Activated naive CD4-positive, alpha-beta T cell treated with anti-CD3 and anti-CD28 coated beads, Interleukin-2, amount 50 U/mL, for 16 hours (primary cell): ENCODE results near the gene KCTD4.
"Not testable (repeated sequence)": the region's sequence is repeated elsewhere in the genome, so short reads cannot be mapped to it uniquely, and the experiment has no call there.

Experiments used
- DNase-seq: peaks from one replicate; pipeline ENCODE4 v3.0.0-alpha.2; 2020

The KCTD4 gene

DNA sequence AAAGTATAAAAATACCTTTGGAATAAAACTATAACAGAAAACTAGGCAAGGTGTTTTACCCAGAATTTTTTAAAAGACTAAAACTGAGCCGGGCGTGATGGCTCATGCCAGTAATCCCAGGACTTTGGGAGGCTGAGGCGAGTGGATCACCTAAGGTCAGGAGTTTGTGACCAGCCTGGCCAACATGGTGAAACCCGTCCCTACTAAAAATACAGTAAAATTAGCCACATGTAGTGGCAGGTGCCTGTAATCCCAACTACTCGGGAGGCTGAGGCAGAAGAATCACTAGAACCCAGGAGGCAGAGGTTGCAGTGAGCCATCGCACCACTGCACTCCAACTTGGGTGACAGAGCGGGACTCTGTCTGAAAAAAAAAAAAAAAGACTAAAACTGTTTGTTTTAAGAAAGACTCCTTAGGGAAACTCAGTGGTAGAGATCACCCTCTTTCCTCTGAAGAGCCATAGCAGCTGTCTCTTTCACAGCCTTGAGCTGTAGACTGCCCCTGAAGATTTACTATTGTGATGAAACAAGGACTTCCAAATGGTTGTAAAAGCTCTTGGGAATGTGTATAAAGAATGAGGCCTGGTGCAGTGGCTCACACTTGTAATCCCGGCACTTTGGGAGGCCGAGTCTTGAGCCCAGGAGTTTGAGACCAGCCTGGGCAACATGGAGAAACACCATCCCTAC is 14.7 kb upstream of the KCTD4 start:
- no peak for DNase-seq

DNA sequence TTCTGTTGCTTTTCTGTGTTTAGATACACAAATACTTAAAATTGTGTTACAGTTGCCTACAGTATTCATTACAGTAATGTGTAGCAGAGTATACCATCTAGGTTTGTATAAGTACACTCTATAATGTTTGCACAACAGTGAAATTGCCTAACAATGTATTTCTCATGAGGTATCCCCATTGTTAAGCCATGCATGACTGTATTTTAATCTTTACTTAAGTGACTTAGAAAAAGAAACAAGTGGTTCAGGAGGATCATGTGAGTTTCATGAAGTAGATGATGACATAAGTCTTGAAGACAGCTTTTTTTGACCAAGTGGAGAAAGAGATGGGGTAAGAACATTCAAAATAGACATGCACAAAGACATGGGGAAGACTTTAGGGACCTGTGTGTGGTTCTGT is 8.4 kb upstream of the KCTD4 start:
- DNase-seq, result no peak

GRCh38 chr13:45208132-45208531 is 7.3 kb upstream of the KCTD4 start:
- no peak for DNase-seq

DNA sequence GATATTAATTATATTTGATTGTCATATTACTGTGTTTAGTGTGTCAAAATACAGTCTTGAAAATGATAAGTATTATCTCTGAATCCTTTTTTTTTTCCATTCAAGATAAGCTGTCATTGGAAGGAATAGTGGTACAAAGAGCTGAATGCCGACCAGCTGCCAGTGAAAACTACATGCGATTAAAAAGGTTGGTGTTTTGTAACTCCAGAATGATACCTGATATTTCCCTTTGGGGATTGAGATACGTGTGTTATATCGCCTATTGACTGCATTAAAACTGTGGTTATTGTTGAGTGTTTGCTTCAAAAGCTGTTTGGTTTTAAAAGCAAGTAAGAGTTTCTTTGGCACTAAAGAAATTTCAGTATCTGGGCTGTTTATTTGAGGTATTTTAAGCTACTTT is 6.5 kb upstream of the KCTD4 start:
- DNase-seq, result no peak

GRCh38 chr13:45206340-45206739 is 5.5 kb upstream of the KCTD4 start:
- no peak for DNase-seq

- DNase-seq, result no peak
These were observed 4.3 kb upstream of the KCTD4 start for GRCh38 chr13:45205124-45205523.

DNA sequence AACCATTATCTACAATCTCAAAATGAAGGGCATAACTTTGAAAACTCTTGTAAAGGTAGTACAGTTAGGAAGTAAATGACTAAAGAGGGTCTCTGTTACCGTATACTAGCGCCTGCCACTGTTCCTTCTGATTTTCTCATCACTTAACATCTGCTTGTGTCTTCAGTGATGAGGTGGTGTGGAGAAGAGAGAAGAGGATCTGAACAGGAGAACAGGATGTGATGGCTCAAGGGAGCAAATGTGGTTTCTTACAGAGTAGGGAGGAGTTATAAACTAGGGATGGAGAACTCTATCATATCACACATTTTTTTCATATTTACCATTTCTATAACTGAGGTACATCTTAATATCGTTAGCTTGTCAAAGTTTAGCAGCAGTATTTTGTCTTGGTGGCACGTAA is 1.1 kb downstream of the KCTD4 start:
- no peak for DNase-seq

DNA sequence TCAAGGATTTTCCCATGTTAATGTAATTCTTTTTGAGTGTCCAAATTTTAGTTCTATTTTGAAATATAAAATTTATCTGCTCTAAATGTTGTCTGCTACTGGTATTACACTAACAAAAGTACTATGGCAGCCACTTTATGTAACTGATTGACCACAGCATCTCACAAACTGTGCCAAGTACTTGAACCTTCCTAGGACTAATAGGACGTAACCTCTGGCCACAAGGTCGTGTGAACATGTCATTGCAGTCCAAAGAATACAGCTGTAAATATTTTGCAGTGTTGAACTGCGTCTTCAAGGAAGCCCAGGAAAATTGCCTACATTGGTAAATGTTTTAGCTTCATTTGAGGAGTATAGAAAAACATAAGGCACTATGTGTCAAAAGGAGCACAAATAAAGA is 1.9 kb downstream of the KCTD4 start:
- no peak for DNase-seq

GRCh38 chr13:45198041-45198440 is 2.8 kb downstream of the KCTD4 start:
- DNase-seq, result no peak

- DNase-seq, result no peak
These were observed 4.2 kb downstream of the KCTD4 start for GRCh38 chr13:45196622-45197021.

DNA sequence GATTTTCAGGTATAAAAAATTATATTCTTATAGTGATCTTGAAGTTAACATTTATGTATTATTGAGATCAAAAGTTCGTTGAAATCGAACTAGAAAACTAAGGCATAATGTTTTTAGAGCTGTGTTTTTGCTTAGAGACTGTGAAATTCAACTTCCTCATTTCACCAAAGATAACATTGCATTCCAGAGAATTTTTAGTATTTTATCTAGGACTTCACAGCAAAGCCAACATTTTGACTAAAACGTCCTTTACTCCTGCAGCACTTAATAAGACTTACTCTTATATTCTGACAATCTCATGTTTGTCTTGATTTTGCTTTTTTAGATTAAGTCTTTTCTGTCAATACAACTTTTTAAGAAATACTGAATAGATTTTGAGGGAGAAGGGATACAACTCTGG is 4.7 kb downstream of the KCTD4 start:
- DNase-seq, result no peak

GRCh38 chr13:45195421-45195820 is 5.4 kb downstream of the KCTD4 start:
- DNase-seq, result no peak

DNA sequence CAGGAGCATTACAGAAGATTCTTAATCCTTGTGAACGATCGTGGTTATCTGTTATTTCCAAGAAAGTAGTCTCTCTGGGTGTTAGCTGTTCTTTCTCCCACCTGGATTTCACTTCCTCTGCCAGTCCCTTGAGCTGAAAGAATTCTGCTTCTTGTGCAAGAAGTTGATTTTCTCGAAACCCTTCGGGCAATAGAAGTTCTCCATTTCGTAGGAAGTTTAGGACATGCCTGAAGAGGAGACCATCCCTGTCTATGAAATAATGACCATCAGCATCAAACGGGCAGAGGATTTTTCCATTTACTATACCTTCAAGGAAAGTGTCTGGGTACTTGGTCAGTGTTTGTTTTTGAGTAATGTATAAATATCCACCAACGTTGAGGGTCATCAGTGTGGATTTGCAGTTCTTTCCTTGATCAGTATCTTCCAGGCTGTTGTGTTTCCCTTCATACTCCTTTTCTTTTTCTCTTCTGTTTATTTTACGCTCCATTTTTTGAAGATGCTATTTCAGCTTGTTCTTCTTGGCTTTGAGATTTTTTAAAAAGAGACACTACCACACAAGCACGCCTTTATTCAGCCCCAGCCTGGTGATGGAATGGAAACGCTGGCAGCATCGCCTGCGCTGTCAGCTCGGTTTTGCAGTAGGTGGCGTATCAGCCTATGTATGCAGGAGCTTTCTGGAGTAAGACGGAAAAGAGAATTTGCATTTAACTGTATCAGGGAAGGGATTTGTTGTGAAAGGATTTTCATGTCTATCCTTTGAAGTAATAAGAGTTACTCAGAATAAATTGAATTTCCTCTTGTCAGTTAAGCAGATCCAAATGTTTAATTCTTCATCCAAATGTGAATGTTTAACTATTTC is 6.5 kb downstream of the KCTD4 start:
- no peak for DNase-seq

DNA sequence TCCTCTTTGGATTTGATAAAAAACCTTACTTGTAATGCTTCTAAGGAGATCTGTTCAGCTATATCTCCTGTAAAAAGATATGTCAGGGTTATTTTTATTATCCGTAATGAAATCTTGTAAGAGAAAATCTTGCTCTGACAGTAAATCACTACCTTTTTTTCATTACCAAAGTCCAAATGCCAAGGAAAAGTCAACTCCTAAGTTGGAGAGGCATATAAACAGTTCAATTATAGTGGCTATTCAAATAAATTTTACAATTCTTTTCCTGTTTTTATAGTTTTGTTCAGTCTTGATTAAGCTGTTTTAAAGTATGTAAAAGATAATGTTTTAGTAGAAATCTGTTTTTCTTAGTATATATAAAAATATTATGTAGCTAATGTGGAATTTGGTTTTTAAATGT is 9.0 kb downstream of the KCTD4 start:
- DNase-seq, result no peak

- not testable (repeated sequence) for DNase-seq
These were observed 11.3 kb downstream of the KCTD4 start for GRCh38 chr13:45189511-45189910.

DNA sequence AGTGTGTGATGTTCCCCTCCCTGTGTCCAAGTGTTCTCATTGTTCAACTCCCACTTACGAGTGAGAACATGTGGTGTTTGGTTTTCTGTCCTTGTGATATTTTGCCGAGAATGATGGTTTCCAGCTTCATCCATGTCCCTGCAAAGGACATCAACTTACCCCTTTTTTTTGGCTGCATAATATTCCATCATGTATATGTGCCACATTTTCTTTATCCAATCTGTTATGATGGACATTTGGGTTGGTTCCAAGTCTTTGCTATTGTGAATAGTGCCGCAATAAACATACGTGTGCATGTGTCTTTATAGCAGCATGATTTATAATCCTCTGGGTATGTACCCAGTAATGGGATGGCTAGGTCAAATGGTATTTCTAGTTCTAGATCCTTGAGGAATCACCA is 11.8 kb downstream of the KCTD4 start:
- not testable (repeated sequence) for DNase-seq

DNA sequence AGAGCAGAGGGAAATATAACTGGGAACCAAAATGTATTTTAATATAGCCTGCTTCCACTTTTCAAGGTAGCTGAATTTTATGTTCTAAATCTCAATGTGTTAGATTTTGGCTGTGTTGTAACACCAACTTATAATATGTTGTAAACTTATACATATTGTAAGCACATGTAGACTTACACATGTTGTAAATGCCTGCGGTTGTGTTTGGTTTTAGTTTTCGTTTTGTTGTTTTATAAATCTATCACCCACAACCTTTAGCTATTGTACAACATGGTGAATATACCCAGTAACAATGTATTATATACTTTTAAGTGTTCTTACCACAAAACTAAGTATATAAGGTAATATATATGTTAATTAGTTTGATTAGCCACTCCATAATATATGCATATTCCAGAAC is 15.6 kb downstream of the KCTD4 start:
- DNase-seq, result no peak

- no peak for DNase-seq
These were observed 16.2 kb downstream of the KCTD4 start for GRCh38 chr13:45184693-45185092.

DNA sequence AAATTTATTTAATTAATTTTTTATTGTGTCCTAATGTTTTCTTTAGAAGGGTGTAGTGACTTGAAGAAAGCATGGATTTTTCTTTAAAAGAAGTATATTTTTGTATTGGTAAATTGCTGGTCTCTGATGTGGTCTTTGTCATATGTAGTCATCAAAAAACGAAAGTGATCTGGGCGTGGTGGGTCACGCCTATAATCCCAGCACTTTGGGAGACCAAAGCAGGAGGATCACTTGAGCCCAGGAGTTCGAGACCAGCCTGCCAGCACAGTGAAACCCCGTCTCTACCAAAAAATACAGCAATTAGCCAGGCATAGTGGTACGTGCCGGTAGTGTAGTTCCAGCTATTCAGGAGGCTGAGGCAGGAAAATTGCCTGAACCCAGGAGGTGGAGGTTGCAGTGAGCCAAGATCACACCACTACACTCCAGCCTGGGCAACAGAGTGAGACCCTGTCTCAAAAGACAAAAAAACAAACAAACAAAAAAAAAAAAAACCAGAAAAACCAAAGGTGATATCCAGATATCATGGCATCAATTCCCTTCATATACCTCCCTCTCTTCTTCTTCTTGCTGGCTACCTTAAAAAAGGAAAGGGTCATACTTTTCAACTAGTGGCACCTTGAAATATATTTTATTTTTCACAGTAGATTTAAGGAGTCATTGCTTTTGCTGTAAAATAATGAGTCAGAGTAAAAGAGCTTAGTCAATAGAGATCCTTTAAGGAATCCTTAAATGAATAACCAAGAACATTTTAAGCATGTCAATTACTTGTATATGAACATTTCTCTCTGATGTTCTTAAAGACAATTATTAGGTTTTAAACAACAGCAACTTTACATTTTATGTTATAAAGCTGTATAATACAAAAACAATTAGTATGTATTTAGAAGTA is 19.9 kb downstream of the KCTD4 start:
- DNase-seq, result no peak

DNA sequence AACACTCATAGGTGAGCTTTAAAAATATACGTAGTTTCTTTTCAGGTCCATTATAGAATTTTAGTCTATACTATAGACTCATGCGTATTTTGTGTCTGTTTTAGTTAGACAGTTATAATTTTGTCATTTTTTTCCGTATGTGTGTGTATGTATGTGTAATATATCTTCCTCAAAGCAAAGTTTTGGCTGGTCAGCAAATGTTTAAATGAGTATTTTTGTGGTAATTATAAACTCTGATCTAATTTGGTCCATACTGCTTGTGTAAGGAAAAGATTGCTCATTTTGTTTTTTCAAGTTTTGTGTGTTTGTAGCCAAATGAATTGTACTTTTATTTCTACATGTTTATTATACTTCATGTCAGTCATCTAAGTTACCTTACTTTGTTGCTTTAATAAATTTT is 20.5 kb downstream of the KCTD4 start:
- DNase-seq, result no peak

DNA sequence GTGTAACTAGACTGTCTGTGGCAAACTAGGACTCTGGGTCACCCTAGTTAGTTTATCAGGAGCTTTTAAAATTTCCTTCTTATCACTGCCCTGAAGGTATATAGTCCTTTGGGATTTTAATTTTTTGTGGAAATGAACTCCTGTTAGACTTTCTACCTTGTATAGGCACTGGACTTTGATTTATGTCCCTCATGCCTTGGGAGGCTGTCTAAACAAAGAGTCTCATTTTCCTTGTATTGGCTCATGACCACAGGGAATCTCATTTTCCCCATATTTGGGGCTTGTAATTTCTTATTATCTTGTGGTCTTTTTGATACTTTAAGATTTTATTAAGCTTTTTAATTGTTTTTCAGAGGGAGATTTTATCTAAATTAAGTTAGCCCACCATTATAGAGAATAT is 21.4 kb downstream of the KCTD4 start:
- no peak for DNase-seq

GRCh38 chr13:45178349-45179162 is 22.3 kb downstream of the KCTD4 start:
- DNase-seq, result no peak

DNA sequence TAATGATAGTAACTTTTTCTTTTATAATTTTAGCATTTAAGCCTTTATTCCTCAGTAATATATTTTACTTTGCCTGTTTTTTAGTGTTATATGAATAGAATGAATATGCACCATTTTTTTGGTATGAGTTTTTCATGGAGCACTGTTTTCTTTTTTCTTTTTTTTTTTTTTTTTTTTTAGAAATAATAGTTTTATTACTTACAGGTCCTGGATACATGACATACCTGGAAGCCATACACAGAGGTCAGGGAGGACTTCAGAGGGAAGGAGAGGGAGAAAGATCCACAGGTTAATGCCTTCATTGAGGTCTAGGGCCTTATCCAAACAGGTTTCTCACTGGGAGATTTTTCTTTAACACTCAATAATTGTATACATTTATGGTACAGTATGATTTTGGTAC is 26.4 kb downstream of the KCTD4 start:
- no peak for DNase-seq
